ENCODE results near the gene SCAF11.
A peak's percentile ranks its signal among the peaks of the same experiment; 100 is the strongest.
"Not testable (repeated sequence)": the region's sequence is repeated elsewhere in the genome, so short reads cannot be mapped to it uniquely, and the experiment has no call there.

Gene SCAF11, protein sequence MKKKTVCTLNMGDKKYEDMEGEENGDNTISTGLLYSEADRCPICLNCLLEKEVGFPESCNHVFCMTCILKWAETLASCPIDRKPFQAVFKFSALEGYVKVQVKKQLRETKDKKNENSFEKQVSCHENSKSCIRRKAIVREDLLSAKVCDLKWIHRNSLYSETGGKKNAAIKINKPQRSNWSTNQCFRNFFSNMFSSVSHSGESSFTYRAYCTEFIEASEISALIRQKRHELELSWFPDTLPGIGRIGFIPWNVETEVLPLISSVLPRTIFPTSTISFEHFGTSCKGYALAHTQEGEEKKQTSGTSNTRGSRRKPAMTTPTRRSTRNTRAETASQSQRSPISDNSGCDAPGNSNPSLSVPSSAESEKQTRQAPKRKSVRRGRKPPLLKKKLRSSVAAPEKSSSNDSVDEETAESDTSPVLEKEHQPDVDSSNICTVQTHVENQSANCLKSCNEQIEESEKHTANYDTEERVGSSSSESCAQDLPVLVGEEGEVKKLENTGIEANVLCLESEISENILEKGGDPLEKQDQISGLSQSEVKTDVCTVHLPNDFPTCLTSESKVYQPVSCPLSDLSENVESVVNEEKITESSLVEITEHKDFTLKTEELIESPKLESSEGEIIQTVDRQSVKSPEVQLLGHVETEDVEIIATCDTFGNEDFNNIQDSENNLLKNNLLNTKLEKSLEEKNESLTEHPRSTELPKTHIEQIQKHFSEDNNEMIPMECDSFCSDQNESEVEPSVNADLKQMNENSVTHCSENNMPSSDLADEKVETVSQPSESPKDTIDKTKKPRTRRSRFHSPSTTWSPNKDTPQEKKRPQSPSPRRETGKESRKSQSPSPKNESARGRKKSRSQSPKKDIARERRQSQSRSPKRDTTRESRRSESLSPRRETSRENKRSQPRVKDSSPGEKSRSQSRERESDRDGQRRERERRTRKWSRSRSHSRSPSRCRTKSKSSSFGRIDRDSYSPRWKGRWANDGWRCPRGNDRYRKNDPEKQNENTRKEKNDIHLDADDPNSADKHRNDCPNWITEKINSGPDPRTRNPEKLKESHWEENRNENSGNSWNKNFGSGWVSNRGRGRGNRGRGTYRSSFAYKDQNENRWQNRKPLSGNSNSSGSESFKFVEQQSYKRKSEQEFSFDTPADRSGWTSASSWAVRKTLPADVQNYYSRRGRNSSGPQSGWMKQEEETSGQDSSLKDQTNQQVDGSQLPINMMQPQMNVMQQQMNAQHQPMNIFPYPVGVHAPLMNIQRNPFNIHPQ (N-terminal part only)

GRCh38 chr12:45990468-45991283 lies at the start of gene SCAF11:
SCAF11 (minus strand) TSS chr12:45990574; CDS start chr12:45964167, 26,407 bp downstream.
- in situ Hi-C loops (cut with HindIII; ENCODE audit: low pct_unique_long_range_greater_than_20kb, low sequenced_read_pairs), result no loop called here
- no peak for TF ChIP-seq JUND (IDR thresholded peaks at IDR 0.05; ENCODE audit: low read depth)

GRCh38 chr12:46037066-46037465 lies 46.7 kb upstream of the SCAF11 start:
- in situ Hi-C loops (cut with HindIII; ENCODE audit: low pct_unique_long_range_greater_than_20kb, low sequenced_read_pairs); DNase-seq (ENCODE audit: low read depth in 1 of 2, low spot score in 1 of 2): not testable (repeated sequence)

More at GRCh38 chr12:45990468-45991283, at the start of gene SCAF11:
- DNase-seq (ENCODE audit: low read depth in 1 of 2, low spot score in 1 of 2), result peak; percentile 94 to 100

- no peak for DNase-seq (ENCODE audit: low read depth in 1 of 2, low spot score in 1 of 2)
- in situ Hi-C loops (cut with HindIII; ENCODE audit: low pct_unique_long_range_greater_than_20kb, low sequenced_read_pairs), result no loop called here
- TF ChIP-seq JUND (IDR thresholded peaks at IDR 0.05; ENCODE audit: low read depth), result no peak
Observed at GRCh38 chr12:46027172-46027571, 36.8 kb upstream of the SCAF11 start.

DNA sequence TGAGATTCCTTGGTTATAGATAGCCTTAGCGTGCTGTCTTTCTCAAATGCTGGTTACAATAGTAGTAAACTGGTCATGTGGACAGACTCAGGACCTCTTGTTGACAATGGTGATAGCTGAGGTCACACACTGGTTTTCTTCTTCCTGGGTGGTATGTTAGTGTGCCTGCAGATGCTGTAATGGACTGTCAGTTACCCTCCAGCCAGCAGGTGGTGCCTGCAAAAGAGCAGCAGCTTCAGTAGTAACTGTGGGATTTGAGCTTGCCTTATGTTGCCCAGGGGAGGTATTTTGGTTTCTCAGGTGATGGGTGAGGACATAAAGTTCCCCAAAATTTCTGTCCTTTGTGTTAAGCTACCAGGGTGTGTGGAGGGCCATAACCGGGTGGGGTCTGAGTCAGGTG lies 33.7 kb upstream of the SCAF11 start:
- in situ Hi-C loops (cut with HindIII; ENCODE audit: low pct_unique_long_range_greater_than_20kb, low sequenced_read_pairs), result no loop called here
- TF ChIP-seq JUND (IDR thresholded peaks at IDR 0.05; ENCODE audit: low read depth), result no peak
- DNase-seq (ENCODE audit: low read depth in 1 of 2, low spot score in 1 of 2), result no peak

- TF ChIP-seq JUND (IDR thresholded peaks at IDR 0.05; ENCODE audit: low read depth), result no peak
- in situ Hi-C loops (cut with HindIII; ENCODE audit: low pct_unique_long_range_greater_than_20kb, low sequenced_read_pairs), result no loop called here
- no peak for DNase-seq (ENCODE audit: low read depth in 1 of 2, low spot score in 1 of 2)
Observed at GRCh38 chr12:46020768-46021167, 30.4 kb upstream of the SCAF11 start.

- in situ Hi-C loops (cut with HindIII; ENCODE audit: low pct_unique_long_range_greater_than_20kb, low sequenced_read_pairs); DNase-seq (ENCODE audit: low read depth in 1 of 2, low spot score in 1 of 2): not testable (repeated sequence)
Observed at GRCh38 chr12:46018712-46019111, 28.3 kb upstream of the SCAF11 start.

GRCh38 chr12:46017866-46018375 lies 27.5 kb upstream of the SCAF11 start:
- in situ Hi-C loops (cut with HindIII; ENCODE audit: low pct_unique_long_range_greater_than_20kb, low sequenced_read_pairs); DNase-seq (ENCODE audit: low read depth in 1 of 2, low spot score in 1 of 2): not testable (repeated sequence)

GRCh38 chr12:46005823-46006222 lies 15.4 kb upstream of the SCAF11 start:
- no peak for DNase-seq (ENCODE audit: low read depth in 1 of 2, low spot score in 1 of 2)
- TF ChIP-seq JUND (IDR thresholded peaks at IDR 0.05; ENCODE audit: low read depth), result no peak
- in situ Hi-C loops (cut with HindIII; ENCODE audit: low pct_unique_long_range_greater_than_20kb, low sequenced_read_pairs), result no loop called here

GRCh38 chr12:46005151-46005797 lies 14.9 kb upstream of the SCAF11 start:
- no peak for TF ChIP-seq JUND (IDR thresholded peaks at IDR 0.05; ENCODE audit: low read depth)
- DNase-seq (ENCODE audit: low read depth in 1 of 2, low spot score in 1 of 2), result no peak
- in situ Hi-C loops (cut with HindIII; ENCODE audit: low pct_unique_long_range_greater_than_20kb, low sequenced_read_pairs), result no loop called here

GRCh38 chr12:46004715-46005114 lies 14.3 kb upstream of the SCAF11 start:
- DNase-seq (ENCODE audit: low read depth in 1 of 2, low spot score in 1 of 2), result no peak
- in situ Hi-C loops (cut with HindIII; ENCODE audit: low pct_unique_long_range_greater_than_20kb, low sequenced_read_pairs), result no loop called here
- TF ChIP-seq JUND (IDR thresholded peaks at IDR 0.05; ENCODE audit: low read depth), result no peak

DNA sequence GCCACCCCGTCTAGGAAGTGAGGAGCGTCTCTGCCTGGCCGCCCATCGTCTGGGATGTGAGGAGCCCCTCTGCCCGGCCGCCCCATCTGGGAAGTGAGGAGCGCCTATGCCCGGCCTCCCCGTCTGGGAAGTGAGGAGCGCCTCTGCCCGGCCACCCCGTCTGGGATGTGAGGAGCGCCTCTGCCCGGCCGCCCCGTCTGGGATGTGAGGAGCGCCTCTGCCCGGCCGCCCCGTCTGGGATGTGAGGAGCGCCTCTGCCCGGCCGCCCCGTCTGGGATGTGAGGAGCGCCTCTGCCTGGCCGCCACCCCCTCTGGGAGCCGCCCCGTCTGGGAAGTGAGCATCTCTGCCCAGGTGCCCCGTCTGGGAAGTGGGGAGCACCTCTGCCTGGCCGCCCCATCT lies 9.7 kb upstream of the SCAF11 start:
- in situ Hi-C loops (cut with HindIII; ENCODE audit: low pct_unique_long_range_greater_than_20kb, low sequenced_read_pairs), result not testable (repeated sequence)

More for the DNA sequence above, 9.7 kb upstream of the SCAF11 start:
- DNase-seq (ENCODE audit: low read depth in 1 of 2, low spot score in 1 of 2), result not testable (repeated sequence)
